Prostate gland (tissue), 2 donors: ENCODE measurements around the gene CCDC169.

Experiments used
- POLR2A ChIP-seq: fragments of 450-650 bp; IDR thresholded peaks from one replicate; pipeline ENCODE4 v1.6.1; 2016; ENCODE audit warnings: antibody characterized with exemption, mild to moderate bottlenecking
- POLR2AphosphoS5 ChIP-seq: sonication (generic); formaldehyde crosslinking; IDR thresholded peaks from one replicate; pipeline ENCODE4 v1.6.1; 2017; ENCODE audit warnings: antibody characterized with exemption
- TF ChIP-seq, protein P1 (sequence below), 4 experiments: fragments of 200-600 bp in 2 of 4; fragments of 450-650 bp in 2 of 4; sonication (generic) in 2 of 4; IDR thresholded peaks; 1 replicate in 3 of 4; 2 replicates in 1 of 4; pipeline ENCODE4 v1.5.1; 2016 to 2019; ENCODE audit warnings: antibody characterized with exemption in 4 of 4, mild to moderate bottlenecking in 2 of 4, moderate library complexity in 2 of 4

DNA sequence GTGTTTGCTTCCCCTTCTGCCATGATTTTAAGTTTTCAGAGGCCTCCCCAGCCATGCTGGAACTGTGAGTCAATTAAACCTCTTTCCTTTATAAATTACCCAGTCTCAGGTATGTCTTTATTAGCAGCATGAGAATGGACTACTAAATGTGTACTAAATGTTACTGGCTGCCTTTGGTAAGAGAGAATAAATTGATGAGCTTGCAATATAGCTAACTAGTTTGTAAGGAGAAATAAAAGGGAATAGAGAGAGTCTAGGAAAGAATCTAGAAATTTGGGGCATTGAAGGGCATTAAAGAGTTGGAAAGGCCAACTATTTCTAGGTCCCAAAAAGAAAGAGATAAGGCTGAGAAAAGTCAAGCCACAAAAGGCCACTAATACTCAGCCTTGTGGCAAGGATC lies 77.7 kb downstream of the CCDC169 start:
- TF ChIP-seq, protein P1, sequence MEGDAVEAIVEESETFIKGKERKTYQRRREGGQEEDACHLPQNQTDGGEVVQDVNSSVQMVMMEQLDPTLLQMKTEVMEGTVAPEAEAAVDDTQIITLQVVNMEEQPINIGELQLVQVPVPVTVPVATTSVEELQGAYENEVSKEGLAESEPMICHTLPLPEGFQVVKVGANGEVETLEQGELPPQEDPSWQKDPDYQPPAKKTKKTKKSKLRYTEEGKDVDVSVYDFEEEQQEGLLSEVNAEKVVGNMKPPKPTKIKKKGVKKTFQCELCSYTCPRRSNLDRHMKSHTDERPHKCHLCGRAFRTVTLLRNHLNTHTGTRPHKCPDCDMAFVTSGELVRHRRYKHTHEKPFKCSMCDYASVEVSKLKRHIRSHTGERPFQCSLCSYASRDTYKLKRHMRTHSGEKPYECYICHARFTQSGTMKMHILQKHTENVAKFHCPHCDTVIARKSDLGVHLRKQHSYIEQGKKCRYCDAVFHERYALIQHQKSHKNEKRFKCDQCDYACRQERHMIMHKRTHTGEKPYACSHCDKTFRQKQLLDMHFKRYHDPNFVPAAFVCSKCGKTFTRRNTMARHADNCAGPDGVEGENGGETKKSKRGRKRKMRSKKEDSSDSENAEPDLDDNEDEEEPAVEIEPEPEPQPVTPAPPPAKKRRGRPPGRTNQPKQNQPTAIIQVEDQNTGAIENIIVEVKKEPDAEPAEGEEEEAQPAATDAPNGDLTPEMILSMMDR (IDR thresholded peaks at IDR 0.05): no peak
- no peak for TF ChIP-seq POLR2A
- no peak for TF ChIP-seq POLR2AphosphoS5
